PC-3 (cell line): ENCODE results near the gene SPOCD1.

ENCODE experiments used
- CTCF ChIP-seq: fragments of 300-600 bp; sonication (generic); conservative IDR thresholded peaks from 2 replicates; pipeline ENCODE4 v1.5.1; 2017; ENCODE audit warnings: antibody characterized with exemption, low read depth, mild to moderate bottlenecking, low read length
- EZH2 ChIP-seq: fragments of 300-600 bp; sonication (generic); IDR thresholded peaks from one replicate; pipeline ENCODE4 v1.6.1; 2017; ENCODE audit warnings: antibody characterized with exemption, mild to moderate bottlenecking, low read length; ENCODE audit not compliant: unreplicated experiment
- EZH2phosphoT487 ChIP-seq: fragments of 300-600 bp; sonication (generic); IDR thresholded peaks from 2 replicates; pipeline ENCODE4 v1.6.1; 2018; ENCODE audit warnings: mild to moderate bottlenecking, antibody characterized with exemption, low read length, borderline replicate concordance

- TF ChIP-seq CTCF (no peak), EZH2phosphoT487 (no peak), EZH2 (no peak)
Observed at GRCh38 chr1:31801458-31801857, 14.4 kb downstream of the SPOCD1 start.
